Measurements from ENCODE around the gene POU4F1.

POU4F1 gene

GRCh38 chr13:78600280-78600883, 3.0 kb downstream of the POU4F1 start:
- no peak for TF ChIP-seq CTCF (IDR thresholded peaks at IDR 0.05; ENCODE audit: extremely low read depth, missing control alignments)
- no peak for DNase-seq (ENCODE audit: low spot score)

GRCh38 chr13:78599645-78600279, 3.6 kb downstream of the POU4F1 start:
- no peak for DNase-seq (ENCODE audit: low spot score)
- TF ChIP-seq CTCF (IDR thresholded peaks at IDR 0.05; ENCODE audit: extremely low read depth, missing control alignments), result no peak

- DNase-seq (ENCODE audit: low spot score), result no peak
- no peak for TF ChIP-seq CTCF (IDR thresholded peaks at IDR 0.05; ENCODE audit: extremely low read depth, missing control alignments)
Measured at GRCh38 chr13:78598966-78599644, 4.2 kb downstream of the POU4F1 start.

GRCh38 chr13:78598116-78598781, 5.1 kb downstream of the POU4F1 start:
- DNase-seq (ENCODE audit: low spot score), result no peak
- no peak for TF ChIP-seq CTCF (IDR thresholded peaks at IDR 0.05; ENCODE audit: extremely low read depth, missing control alignments)

- no peak for TF ChIP-seq CTCF (IDR thresholded peaks at IDR 0.05; ENCODE audit: extremely low read depth, missing control alignments)
- DNase-seq (ENCODE audit: low spot score), result no peak
Measured at GRCh38 chr13:78597602-78597932, 5.8 kb downstream of the POU4F1 start.

GRCh38 chr13:78596736-78597601, 6.4 kb downstream of the POU4F1 start:
- peak; percentile 25 for DNase-seq (ENCODE audit: low spot score)
- no peak for TF ChIP-seq CTCF (IDR thresholded peaks at IDR 0.05; ENCODE audit: extremely low read depth, missing control alignments)
